Gastroesophageal sphincter (tissue), 4 donors: ENCODE results near the gene RNU7-1. TPM values are rescaled to one million over a fixed set of nuclear protein-coding genes. Genes with fewer than 3 reads are reported as not detected.
A peak's percentile ranks its signal among the peaks of the same experiment; 100 is the strongest.

Experiments used
- ATAC-seq: fragments of 150-250 bp; one replicate; pipeline ENCODE4 v1.9.1; 2016; ENCODE audit warnings: mild to moderate bottlenecking, moderate library complexity
- H3K27ac ChIP-seq, 4 donors: fragments of 200-600 bp; sonication (generic) in 3 of 4; 1 replicate in 3 of 4; 2 replicates in 1 of 4; pipeline ENCODE4 v1.5.1; 2016 to 2019
- H3K27me3 ChIP-seq: fragments of 200-600 bp; sonication (generic); one replicate; pipeline ENCODE4 v1.5.1; 2019
- H3K36me3 ChIP-seq, 2 donors: fragments of 200-600 bp; sonication (generic); one replicate each; pipeline ENCODE4 v1.5.1; 2019; ENCODE audit warnings: control low read depth in 1 of 2
- H3K4me1 ChIP-seq, 3 donors: fragments of 200-600 bp; sonication (generic); 1 replicate in 2 of 3; 2 replicates in 1 of 3; pipeline ENCODE4 v1.5.1; 2016 to 2019; ENCODE audit warnings: control low read depth in 2 of 3
- H3K4me3 ChIP-seq, 2 donors: fragments of 200-600 bp; sonication (generic); one replicate each; pipeline ENCODE4 v1.5.1; 2019; ENCODE audit warnings: mild to moderate bottlenecking in 1 of 2, moderate library complexity in 1 of 2
- H3K9me3 ChIP-seq, 3 donors: fragments of 200-600 bp; sonication (generic); one replicate each; pipeline ENCODE4 v1.5.1; 2017 to 2019; ENCODE audit warnings: control low read depth in 2 of 3
- EP300 ChIP-seq: sonication (generic); formaldehyde crosslinking; IDR thresholded peaks from one replicate; pipeline ENCODE4 v1.6.1; 2017; ENCODE audit warnings: antibody characterized with exemption, mild to moderate bottlenecking
- POLR2A ChIP-seq, 2 donors: fragments of 450-650 bp; IDR thresholded peaks; one replicate each; pipeline ENCODE4 v1.6.1; 2017; ENCODE audit warnings: antibody characterized with exemption in 2 of 2, mild to moderate bottlenecking in 2 of 2, moderate library complexity in 1 of 2
- POLR2AphosphoS5 ChIP-seq: sonication (generic); formaldehyde crosslinking; IDR thresholded peaks from one replicate; pipeline ENCODE4 v1.6.1; 2017; ENCODE audit warnings: antibody characterized with exemption
- WGBS, 2 donors: methylation state at CpG; one replicate each; pipeline ENCODE4 v1.1.5; 2018; ENCODE audit warnings: low coverage in 1 of 2; 5-methylcytosine and 5-hydroxymethylcytosine counted together
- total RNA-seq, 4 donors: library from RNA; depleted of rRNA; stranded (reverse); fragments of >200 nt; gene quantifications; one replicate each; pipeline ENCODE4 v1.1.0, GENCODE V29; 2016
- TF ChIP-seq, protein P1 (sequence below), 4 experiments: fragments of 200-600 bp in 2 of 4; fragments of 450-650 bp in 2 of 4; sonication (generic) in 1 of 4; IDR thresholded peaks; one replicate each; pipeline ENCODE4 v1.5.1; 2017 to 2019; ENCODE audit warnings: antibody characterized with exemption in 4 of 4, mild to moderate bottlenecking in 2 of 4, moderate library complexity in 2 of 4

RNU7-1 gene
- total RNA-seq, 4 donors from 2014 or later, result not detected

DNA sequence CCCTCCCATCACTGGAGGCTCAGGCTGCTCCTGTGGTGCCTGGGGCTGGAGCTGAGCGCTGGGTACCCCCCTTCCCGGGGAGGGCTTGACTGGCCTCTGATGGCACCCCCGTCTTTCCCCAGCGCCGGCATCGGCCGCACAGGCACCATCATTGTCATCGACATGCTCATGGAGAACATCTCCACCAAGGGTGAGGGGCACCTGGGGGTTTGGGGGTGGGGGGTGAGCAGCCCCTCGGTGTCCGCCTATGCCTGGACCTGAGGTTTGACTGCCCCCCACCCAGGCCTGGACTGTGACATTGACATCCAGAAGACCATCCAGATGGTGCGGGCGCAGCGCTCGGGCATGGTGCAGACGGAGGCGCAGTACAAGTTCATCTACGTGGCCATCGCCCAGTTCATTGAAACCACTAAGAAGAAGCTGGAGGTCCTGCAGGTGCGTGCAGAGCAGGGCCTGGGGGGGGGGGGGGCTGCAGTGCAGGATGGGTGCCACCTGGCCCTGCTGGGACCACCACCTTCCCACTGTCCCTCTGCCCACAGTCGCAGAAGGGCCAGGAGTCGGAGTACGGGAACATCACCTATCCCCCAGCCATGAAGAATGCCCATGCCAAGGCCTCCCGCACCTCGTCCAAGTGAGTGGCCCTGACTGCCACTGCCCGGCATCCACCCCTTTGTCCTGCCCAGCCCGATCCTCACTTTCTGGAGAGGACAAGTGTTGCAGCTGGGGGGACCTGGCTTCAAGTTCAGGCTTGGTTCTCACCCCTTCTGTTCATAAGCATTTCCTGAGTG lies 16.4 kb downstream of the RNU7-1 start:
- H3K27ac ChIP-seq, result peak overlapping the region in 1 of 4 donors; percentile 81
- H3K36me3 ChIP-seq, result peaks cover 0 to 5% of the 10 kb centered on the region in 2 donors
- peaks cover 0 to 58% (median 9%) of the 10 kb centered on the region in 3 donors for H3K4me1 ChIP-seq
- TF ChIP-seq EP300 (no peak), POLR2AphosphoS5 (no peak), POLR2A (IDR thresholded peaks at IDR 0.05) (no peak)
- TF ChIP-seq, protein P1, sequence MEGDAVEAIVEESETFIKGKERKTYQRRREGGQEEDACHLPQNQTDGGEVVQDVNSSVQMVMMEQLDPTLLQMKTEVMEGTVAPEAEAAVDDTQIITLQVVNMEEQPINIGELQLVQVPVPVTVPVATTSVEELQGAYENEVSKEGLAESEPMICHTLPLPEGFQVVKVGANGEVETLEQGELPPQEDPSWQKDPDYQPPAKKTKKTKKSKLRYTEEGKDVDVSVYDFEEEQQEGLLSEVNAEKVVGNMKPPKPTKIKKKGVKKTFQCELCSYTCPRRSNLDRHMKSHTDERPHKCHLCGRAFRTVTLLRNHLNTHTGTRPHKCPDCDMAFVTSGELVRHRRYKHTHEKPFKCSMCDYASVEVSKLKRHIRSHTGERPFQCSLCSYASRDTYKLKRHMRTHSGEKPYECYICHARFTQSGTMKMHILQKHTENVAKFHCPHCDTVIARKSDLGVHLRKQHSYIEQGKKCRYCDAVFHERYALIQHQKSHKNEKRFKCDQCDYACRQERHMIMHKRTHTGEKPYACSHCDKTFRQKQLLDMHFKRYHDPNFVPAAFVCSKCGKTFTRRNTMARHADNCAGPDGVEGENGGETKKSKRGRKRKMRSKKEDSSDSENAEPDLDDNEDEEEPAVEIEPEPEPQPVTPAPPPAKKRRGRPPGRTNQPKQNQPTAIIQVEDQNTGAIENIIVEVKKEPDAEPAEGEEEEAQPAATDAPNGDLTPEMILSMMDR (IDR thresholded peaks at IDR 0.05), result no peak
- no peaks in the 10 kb centered on the region for H3K27me3 ChIP-seq
- H3K9me3 ChIP-seq, result no peaks in the 10 kb centered on the region
- 100% methylated on average over 2 of the region's 26 CpGs; no CpG with 5 or more reads in 1 of the 2 donors for WGBS, 2 donors
- no peak overlapping the region for H3K4me3 ChIP-seq
- no peak for ATAC-seq

- Histone ChIP-seq H3K27me3 (no peaks in the 10 kb centered on the region), H3K27ac (peak overlapping the region in 3 of 4 donors; percentile 63 to 82 (median 81)), H3K9me3 (no peaks in the 10 kb centered on the region), H3K4me3 (peak overlapping the region in 1 of 2 donors; percentile 26), H3K36me3 (peaks cover 0 to 13% of the 10 kb centered on the region in 2 donors), H3K4me1 (peaks cover 0 to 63% (median 9%) of the 10 kb centered on the region in 3 donors)
- 59% methylated on average over 5 of the region's 13 CpGs; no CpG with 5 or more reads in 1 of the 2 donors for WGBS, 2 donors
- no peak for TF ChIP-seq EP300
- TF ChIP-seq POLR2AphosphoS5, result no peak
- TF ChIP-seq, protein P1 (IDR thresholded peaks at IDR 0.05), result no peak
- no peak for TF ChIP-seq POLR2A (IDR thresholded peaks at IDR 0.05)
- ATAC-seq, result no peak
These were observed 17.1 kb downstream of the RNU7-1 start for GRCh38 chr12:6960593-6961277.

- Histone ChIP-seq H3K36me3 (peaks cover 0 to 18% of the 10 kb centered on the region in 2 donors), H3K27me3 (no peaks in the 10 kb centered on the region), H3K4me3 (peak overlapping the region in 1 of 2 donors; percentile 26), H3K4me1 (peaks cover 0 to 63% (median 9%) of the 10 kb centered on the region in 3 donors), H3K9me3 (no peaks in the 10 kb centered on the region), H3K27ac (peak overlapping the region in 3 of 4 donors; percentile 63 to 82 (median 81))
- no peak for ATAC-seq
- 48% methylated on average over 8 of the region's 24 CpGs; no CpG with 5 or more reads in 1 of the 2 donors for WGBS, 2 donors
- TF ChIP-seq, protein P1 (IDR thresholded peaks at IDR 0.05), result no peak
- TF ChIP-seq POLR2A (IDR thresholded peaks at IDR 0.05), result peak in 1 of 2 donors; percentile 11
These were observed 17.7 kb downstream of the RNU7-1 start for GRCh38 chr12:6961278-6961694.

DNA sequence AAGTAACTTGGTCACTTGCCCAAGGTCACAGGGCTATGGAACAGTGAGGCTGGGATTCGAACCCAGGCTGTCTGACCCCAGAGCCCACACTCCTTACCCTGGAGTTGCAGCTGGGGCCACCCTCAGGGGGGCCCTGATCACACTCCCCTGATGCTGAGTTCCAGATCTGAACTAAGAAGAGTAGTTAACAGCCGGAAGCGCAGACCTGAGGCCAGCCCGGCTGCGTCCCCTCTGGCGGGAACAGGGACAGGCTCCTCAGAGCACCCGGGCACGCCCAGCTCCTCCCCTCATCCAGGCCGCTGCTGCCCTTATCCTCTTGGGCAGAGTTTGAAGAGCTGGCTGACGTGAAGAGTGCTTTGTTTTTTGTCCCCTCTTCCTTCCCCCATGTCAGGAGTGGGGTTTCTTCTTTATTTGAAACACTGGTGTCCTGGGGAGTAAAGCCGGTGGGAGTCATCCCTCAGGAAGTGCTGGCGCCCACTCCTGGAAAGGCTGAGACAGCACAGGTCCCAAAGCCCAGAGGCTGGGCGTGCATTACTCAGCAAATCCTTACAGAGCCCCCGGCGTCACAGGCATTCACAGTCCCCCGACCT lies 18.2 kb downstream of the RNU7-1 start:
- no peaks in the 10 kb centered on the region for H3K27me3 ChIP-seq
- H3K4me1 ChIP-seq, result peaks cover 0 to 63% (median 9%) of the 10 kb centered on the region in 3 donors
- peaks cover 0 to 23% of the 10 kb centered on the region in 2 donors for H3K36me3 ChIP-seq
- peak overlapping the region in 3 of 4 donors; percentile 63 to 82 (median 81) for H3K27ac ChIP-seq
- WGBS, 2 donors, result 0 to 31% methylated on average over 2 to 7 of the region's 16 CpGs
- H3K4me3 ChIP-seq, result peak overlapping the region in 1 of 2 donors; percentile 26
- peak; percentile 58 for ATAC-seq
- no peak for TF ChIP-seq POLR2A (IDR thresholded peaks at IDR 0.05)
- TF ChIP-seq, protein P1 (IDR thresholded peaks at IDR 0.05), result peak in 3 of 4 experiments; percentile 29 to 45 (median 40)
- TF ChIP-seq POLR2AphosphoS5, result no peak
- no peak for TF ChIP-seq EP300
- no peaks in the 10 kb centered on the region for H3K9me3 ChIP-seq
